NT2/D1 (cell line): ENCODE results near the gene ASIP.
"Not testable (repeated sequence)": the region's sequence is repeated elsewhere in the genome, so short reads cannot be mapped to it uniquely, and the experiment has no call there.

Experiments
- SUZ12 ChIP-seq: IDR thresholded peaks from 2 replicates; pipeline ENCODE4 v1.6.1; 2011; ENCODE audit not compliant: insufficient read length, insufficient read depth; ENCODE audit errors: extremely low read depth
- YY1 ChIP-seq: IDR thresholded peaks from 2 replicates; pipeline ENCODE4 v1.6.1; 2011; ENCODE audit not compliant: insufficient read length, insufficient read depth
- ZNF274 ChIP-seq: IDR thresholded peaks from 2 replicates; pipeline ENCODE4 v1.6.1; 2011; ENCODE audit warnings: mild to moderate bottlenecking, low read depth, low read length

DNA sequence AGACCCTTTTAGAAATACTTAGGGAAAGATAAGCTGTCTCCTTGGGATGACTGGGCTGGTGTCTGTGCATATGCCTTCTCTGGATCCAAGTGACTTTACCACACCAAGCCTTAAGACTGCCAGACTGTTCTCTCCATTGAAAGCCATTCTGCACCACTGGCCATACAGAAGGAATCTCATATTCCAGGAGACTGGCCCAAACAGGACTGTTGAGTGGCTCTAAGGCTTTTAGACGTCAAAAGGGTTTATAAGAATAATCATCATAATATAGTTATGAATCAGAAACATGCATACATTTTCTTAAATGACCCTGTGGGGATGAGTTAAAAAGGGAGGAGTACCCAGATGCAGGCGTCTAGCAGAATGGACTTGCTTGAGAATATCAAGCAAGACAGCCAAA lies 17.0 kb upstream of the ASIP start:
- not testable (repeated sequence) for TF ChIP-seq ZNF274, YY1, SUZ12
